ENCODE measurements around the gene BTLA.

Gene BTLA

DNA sequence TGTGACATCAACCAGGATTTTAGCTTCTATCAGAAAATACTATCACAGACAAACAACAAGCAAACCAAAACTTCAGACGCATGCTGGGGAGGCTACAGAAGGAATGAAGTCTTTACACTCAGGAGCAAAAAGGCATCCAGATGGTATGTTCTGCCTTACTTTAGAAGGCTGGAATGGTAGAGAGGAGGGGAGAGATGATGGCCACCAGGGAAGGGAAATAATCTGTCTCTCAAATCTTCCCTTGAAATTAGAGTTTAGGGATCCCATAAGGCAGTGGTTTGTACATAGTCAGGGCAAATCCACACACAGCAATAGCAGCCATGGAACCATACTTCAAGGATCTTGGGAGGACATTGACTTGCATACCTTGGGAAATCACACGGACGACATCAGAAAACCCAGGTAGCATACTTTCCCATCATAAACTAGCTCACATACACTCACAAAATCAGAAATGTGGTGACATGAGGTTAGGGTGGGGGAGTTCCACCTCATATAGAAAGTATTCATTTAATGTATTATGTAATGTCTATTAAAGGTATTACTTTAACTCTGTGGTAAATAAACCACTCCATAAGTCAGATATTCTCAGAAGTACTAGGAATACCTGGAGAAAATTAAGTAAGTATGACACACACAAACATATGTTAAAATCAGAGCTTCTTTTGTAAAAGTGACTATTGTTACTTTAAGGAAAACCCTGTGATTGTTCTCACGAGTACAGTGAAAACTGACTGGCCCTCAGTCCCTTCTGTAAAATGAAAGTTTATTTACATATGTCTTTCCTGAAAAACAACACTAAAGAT is 9.4 kb downstream of the BTLA start:
- TF ChIP-seq, protein P1, sequence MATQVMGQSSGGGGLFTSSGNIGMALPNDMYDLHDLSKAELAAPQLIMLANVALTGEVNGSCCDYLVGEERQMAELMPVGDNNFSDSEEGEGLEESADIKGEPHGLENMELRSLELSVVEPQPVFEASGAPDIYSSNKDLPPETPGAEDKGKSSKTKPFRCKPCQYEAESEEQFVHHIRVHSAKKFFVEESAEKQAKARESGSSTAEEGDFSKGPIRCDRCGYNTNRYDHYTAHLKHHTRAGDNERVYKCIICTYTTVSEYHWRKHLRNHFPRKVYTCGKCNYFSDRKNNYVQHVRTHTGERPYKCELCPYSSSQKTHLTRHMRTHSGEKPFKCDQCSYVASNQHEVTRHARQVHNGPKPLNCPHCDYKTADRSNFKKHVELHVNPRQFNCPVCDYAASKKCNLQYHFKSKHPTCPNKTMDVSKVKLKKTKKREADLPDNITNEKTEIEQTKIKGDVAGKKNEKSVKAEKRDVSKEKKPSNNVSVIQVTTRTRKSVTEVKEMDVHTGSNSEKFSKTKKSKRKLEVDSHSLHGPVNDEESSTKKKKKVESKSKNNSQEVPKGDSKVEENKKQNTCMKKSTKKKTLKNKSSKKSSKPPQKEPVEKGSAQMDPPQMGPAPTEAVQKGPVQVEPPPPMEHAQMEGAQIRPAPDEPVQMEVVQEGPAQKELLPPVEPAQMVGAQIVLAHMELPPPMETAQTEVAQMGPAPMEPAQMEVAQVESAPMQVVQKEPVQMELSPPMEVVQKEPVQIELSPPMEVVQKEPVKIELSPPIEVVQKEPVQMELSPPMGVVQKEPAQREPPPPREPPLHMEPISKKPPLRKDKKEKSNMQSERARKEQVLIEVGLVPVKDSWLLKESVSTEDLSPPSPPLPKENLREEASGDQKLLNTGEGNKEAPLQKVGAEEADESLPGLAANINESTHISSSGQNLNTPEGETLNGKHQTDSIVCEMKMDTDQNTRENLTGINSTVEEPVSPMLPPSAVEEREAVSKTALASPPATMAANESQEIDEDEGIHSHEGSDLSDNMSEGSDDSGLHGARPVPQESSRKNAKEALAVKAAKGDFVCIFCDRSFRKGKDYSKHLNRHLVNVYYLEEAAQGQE (IDR thresholded peaks at IDR 0.05; ENCODE audit: low read depth), result no peak
- TF ChIP-seq TEAD4 (IDR thresholded peaks at IDR 0.05) (no peak), EP300 (IDR thresholded peaks at IDR 0.05; ENCODE audit: borderline replicate concordance) (no peak), ZBTB7A (IDR thresholded peaks at IDR 0.05; ENCODE audit: low read depth) (no peak), USF1 (IDR thresholded peaks at IDR 0.05) (no peak), TCF12 (IDR thresholded peaks at IDR 0.05; ENCODE audit: low read depth) (no peak), RAD21 (IDR thresholded peaks at IDR 0.05; ENCODE audit: low read depth) (no peak)
- TF ChIP-seq, protein P2, sequence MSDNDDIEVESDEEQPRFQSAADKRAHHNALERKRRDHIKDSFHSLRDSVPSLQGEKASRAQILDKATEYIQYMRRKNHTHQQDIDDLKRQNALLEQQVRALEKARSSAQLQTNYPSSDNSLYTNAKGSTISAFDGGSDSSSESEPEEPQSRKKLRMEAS (IDR thresholded peaks at IDR 0.05), result no peak

DNA sequence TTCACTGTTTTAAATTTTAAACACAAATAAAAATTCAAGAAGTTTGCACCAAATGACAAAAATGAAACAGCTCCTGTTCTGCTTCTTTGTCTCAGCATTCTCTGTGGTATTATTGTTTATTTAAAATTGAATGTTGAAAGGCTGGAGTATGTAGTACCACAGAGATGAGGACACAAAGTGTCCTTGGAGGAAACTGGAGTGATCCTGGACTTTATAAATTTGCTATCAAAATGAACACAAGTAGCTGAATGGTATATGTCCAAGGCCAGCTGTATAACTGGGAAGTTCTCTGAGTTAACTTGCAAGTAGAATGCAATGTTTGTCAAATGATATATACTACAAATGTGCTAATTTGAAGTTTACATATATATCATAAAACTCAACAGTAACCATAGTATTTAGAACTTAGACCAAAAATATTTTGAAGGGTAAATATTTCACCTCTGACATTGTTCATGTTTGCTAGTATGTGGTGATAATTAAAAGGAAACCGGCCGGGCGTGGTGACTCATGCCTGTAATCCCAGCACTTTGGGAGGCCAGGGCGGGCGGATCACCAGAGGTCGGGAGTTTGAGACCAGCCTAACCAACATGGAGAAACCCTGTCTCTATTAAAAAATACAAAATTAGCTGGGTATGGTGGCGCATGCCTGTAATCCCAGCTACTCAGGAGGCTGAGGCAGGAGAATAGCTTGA is 12.3 kb downstream of the BTLA start:
- TF ChIP-seq USF1 (IDR thresholded peaks at IDR 0.05), result no peak
- TF ChIP-seq EP300 (IDR thresholded peaks at IDR 0.05; ENCODE audit: borderline replicate concordance), result no peak
- TF ChIP-seq RAD21 (IDR thresholded peaks at IDR 0.05; ENCODE audit: low read depth), result no peak
- no peak for TF ChIP-seq ZBTB7A (IDR thresholded peaks at IDR 0.05; ENCODE audit: low read depth)
- TF ChIP-seq YY1 (IDR thresholded peaks at IDR 0.05; ENCODE audit: low read depth), result no peak
- no peak for TF ChIP-seq TAF1 (IDR thresholded peaks at IDR 0.05; ENCODE audit: low read depth)
- no peak for TF ChIP-seq NFIC (IDR thresholded peaks at IDR 0.05)
- TF ChIP-seq FOXM1 (IDR thresholded peaks at IDR 0.05; ENCODE audit: borderline replicate concordance, low read depth), result no peak
- TF ChIP-seq TEAD4 (IDR thresholded peaks at IDR 0.05), result no peak
- no peak for TF ChIP-seq CREB1 (IDR thresholded peaks at IDR 0.05; ENCODE audit: low read depth)
- TF ChIP-seq TCF12 (IDR thresholded peaks at IDR 0.05; ENCODE audit: low read depth), result no peak

- no peak for TF ChIP-seq CEBPB (IDR thresholded peaks at IDR 0.05)
- TF ChIP-seq TEAD4 (IDR thresholded peaks at IDR 0.05), result no peak
- TF ChIP-seq, protein P1 (IDR thresholded peaks at IDR 0.05; ENCODE audit: low read depth), result no peak
- TF ChIP-seq, protein P2 (IDR thresholded peaks at IDR 0.05), result no peak
- no peak for TF ChIP-seq FOXM1 (IDR thresholded peaks at IDR 0.05; ENCODE audit: borderline replicate concordance, low read depth)
- TF ChIP-seq NFIC (IDR thresholded peaks at IDR 0.05), result no peak
- TF ChIP-seq YY1 (IDR thresholded peaks at IDR 0.05; ENCODE audit: low read depth), result no peak
- TF ChIP-seq ZBTB7A (IDR thresholded peaks at IDR 0.05; ENCODE audit: low read depth), result no peak
- TF ChIP-seq EGR1 (IDR thresholded peaks at IDR 0.05), result no peak
- TF ChIP-seq RAD21 (IDR thresholded peaks at IDR 0.05; ENCODE audit: low read depth), result no peak
- no peak for TF ChIP-seq CREB1 (IDR thresholded peaks at IDR 0.05; ENCODE audit: low read depth)
- no peak for TF ChIP-seq TCF12 (IDR thresholded peaks at IDR 0.05; ENCODE audit: low read depth)
- TF ChIP-seq USF1 (IDR thresholded peaks at IDR 0.05), result no peak
- TF ChIP-seq EP300 (IDR thresholded peaks at IDR 0.05; ENCODE audit: borderline replicate concordance), result no peak
- TF ChIP-seq TAF1 (IDR thresholded peaks at IDR 0.05; ENCODE audit: low read depth), result no peak
Measured at GRCh38 chr3:112484352-112484751, 14.9 kb downstream of the BTLA start.

GRCh38 chr3:112482675-112483074 is 16.6 kb downstream of the BTLA start:
- no peak for TF ChIP-seq RAD21 (IDR thresholded peaks at IDR 0.05; ENCODE audit: low read depth)
- TF ChIP-seq, protein P1 (IDR thresholded peaks at IDR 0.05; ENCODE audit: low read depth), result no peak
- no peak for TF ChIP-seq CREB1 (IDR thresholded peaks at IDR 0.05; ENCODE audit: low read depth)
- TF ChIP-seq, protein P2 (IDR thresholded peaks at IDR 0.05), result no peak
- no peak for TF ChIP-seq TCF12 (IDR thresholded peaks at IDR 0.05; ENCODE audit: low read depth)
- TF ChIP-seq USF1 (IDR thresholded peaks at IDR 0.05), result no peak
- TF ChIP-seq EP300 (IDR thresholded peaks at IDR 0.05; ENCODE audit: borderline replicate concordance), result no peak
- no peak for TF ChIP-seq CEBPB (IDR thresholded peaks at IDR 0.05)
- TF ChIP-seq YY1 (IDR thresholded peaks at IDR 0.05; ENCODE audit: low read depth), result no peak
- no peak for TF ChIP-seq EGR1 (IDR thresholded peaks at IDR 0.05)
- no peak for TF ChIP-seq FOXM1 (IDR thresholded peaks at IDR 0.05; ENCODE audit: borderline replicate concordance, low read depth)

All from Ishikawa (cell line).